ENCODE results near the gene PTCD1. TPM values are rescaled to one million over a fixed set of nuclear protein-coding genes. Genes with fewer than 3 reads are reported as not detected.

The PTCD1 gene
- total and polyA plus RNA-seq, 10 donors: 2.1 to 17.5 (median 5.3) TPM

DNA sequence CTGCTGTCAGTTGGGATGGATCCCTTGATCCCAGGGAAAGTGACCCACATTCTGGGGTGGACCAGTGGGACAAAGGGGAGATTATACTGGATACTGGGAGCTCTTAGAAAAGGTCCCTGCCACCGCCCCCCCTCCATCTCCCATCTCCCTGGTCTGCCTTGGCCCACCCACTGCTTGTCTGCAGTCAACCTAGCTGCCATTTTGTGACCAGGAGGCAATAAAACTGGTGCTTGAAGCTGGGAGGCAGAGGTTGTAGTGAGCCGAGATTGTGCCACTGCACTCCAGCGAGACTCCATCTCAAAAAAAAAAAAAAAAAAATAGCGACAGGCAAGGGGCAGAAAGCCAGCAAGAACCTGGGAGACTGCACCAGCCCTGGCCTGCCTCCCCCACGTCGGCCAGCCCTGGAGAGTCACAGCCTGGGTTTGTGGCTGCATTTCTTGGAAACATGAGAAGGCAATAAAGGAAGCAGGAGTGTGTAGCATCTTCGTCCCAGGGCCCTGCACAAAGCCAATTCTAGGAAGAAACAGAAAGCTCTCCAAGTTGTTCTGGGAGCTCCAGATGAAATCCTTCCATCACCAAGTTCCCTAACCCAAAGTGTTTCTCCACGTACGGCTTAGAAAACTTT lies 68.7 kb downstream of the PTCD1 start:
- Histone ChIP-seq H3K4me3 (no peak overlapping the region), H3K9me3 (no peaks in the 10 kb centered on the region), H3K27ac (no peak overlapping the region), H3K4me1 (peaks cover 4 to 32% (median 13%) of the 10 kb centered on the region in 6 donors), H3K36me3 (peaks cover 3 to 45% (median 25%) of the 10 kb centered on the region in 6 donors), H3K27me3 (replicated peaks in 1 of 7) (no peaks in the 10 kb centered on the region)
- WGBS, 5 donors: 66 to 80% (median 73%) methylated on average over 8 to 9 of the region's 9 CpGs
- intact Hi-C loops (cut with DNase I; ENCODE audit: low total_unique reads): loop anchor here (5.0 kb wide), 1 partner anchor 37 kb away; the partner anchor contains the start of genes BUD31 and PDAP1
- TF ChIP-seq POLR2AphosphoS5 (IDR thresholded peaks at IDR 0.05): no peak
- DNase-seq: no peak

DNA sequence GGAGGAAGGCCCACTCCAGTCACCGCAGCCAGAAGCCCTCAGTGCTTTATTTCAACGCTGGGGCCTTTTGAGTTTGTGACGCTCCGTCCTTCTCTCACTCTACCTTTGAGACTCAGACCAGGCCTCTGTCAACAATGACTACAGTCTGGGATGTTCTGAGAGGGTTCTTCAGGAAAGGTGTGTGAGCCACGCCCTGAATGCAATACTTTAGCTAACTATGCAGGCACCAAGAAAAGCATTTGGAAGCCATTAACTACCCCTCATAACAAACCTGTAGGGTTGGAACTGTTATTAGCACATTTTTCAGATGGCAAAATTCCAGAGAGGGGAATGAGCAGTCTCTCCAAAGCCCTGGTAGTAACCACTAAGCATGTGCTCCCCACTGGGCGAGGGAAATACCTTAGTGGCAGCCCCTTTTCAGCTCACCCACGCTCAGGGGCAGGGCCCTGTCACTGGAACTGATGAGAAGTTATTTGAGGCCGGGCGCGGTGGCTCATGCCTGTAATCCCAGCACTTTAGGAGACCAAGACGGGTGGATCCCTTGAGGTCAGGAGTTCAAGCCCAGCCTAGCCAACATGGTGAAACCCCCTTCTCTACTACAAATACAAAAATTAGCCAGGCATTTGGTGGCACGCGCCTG lies 69.7 kb downstream of the PTCD1 start:
- Histone ChIP-seq H3K27ac (no peak overlapping the region), H3K36me3 (peaks cover 3 to 55% (median 35%) of the 10 kb centered on the region in 6 donors), H3K9me3 (no peaks in the 10 kb centered on the region), H3K27me3 (replicated peaks in 1 of 7) (no peaks in the 10 kb centered on the region), H3K4me3 (no peak overlapping the region), H3K4me1 (peaks cover 2 to 27% (median 11%) of the 10 kb centered on the region in 6 donors)
- intact Hi-C loops (cut with DNase I; ENCODE audit: low total_unique reads): no loop called here
- 92 to 95% (median 94%) methylated on average over 13 of the region's 13 CpGs for WGBS, 5 donors
- no peak for DNase-seq
- TF ChIP-seq POLR2A (IDR thresholded peaks at IDR 0.05): no peak
- TF ChIP-seq POLR2AphosphoS5 (IDR thresholded peaks at IDR 0.05): no peak
- TF ChIP-seq, protein P1, sequence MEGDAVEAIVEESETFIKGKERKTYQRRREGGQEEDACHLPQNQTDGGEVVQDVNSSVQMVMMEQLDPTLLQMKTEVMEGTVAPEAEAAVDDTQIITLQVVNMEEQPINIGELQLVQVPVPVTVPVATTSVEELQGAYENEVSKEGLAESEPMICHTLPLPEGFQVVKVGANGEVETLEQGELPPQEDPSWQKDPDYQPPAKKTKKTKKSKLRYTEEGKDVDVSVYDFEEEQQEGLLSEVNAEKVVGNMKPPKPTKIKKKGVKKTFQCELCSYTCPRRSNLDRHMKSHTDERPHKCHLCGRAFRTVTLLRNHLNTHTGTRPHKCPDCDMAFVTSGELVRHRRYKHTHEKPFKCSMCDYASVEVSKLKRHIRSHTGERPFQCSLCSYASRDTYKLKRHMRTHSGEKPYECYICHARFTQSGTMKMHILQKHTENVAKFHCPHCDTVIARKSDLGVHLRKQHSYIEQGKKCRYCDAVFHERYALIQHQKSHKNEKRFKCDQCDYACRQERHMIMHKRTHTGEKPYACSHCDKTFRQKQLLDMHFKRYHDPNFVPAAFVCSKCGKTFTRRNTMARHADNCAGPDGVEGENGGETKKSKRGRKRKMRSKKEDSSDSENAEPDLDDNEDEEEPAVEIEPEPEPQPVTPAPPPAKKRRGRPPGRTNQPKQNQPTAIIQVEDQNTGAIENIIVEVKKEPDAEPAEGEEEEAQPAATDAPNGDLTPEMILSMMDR (IDR thresholded peaks at IDR 0.05 in 8 of 11, conservative IDR thresholded peaks at IDR 0.05 in 3 of 11): no peak

Other genes starting within 250 kb of the PTCD1 start
- gene KPNA7, start 230.7 kb downstream of the PTCD1 start, total RNA-seq: not detected
- not detected for gene KPNA7, start 230.7 kb downstream of the PTCD1 start, polyA plus RNA-seq
- gene MYH16, start 166.0 kb downstream of the PTCD1 start, total RNA-seq: not detected
- gene MYH16, start 166.0 kb downstream of the PTCD1 start, polyA plus RNA-seq: not detected
- 100 to 1,000 TPM in 2 of 7 donors, 10 to 100 TPM in 5; 64.5 to 105 (median 91.6) TPM for gene ARPC1A, start 112.9 kb downstream of the PTCD1 start, total RNA-seq
- 100 to 1,000 TPM in 1 of 3 donors, 10 to 100 TPM in 2; 65.5 to 124 (median 71.7) TPM for gene ARPC1A, start 112.9 kb downstream of the PTCD1 start, polyA plus RNA-seq
- 100 to 1,000 TPM; 302 to 758 (median 363) TPM for gene ARPC1B, start 64.1 kb downstream of the PTCD1 start, total RNA-seq
- gene ARPC1B, start 64.1 kb downstream of the PTCD1 start, polyA plus RNA-seq: 100 to 1,000 TPM; 348 to 537 (median 472) TPM
- 10 to 100 TPM; 28.1 to 57.2 (median 52.8) TPM for gene PDAP1, start 30.2 kb downstream of the PTCD1 start, total RNA-seq
- gene PDAP1, start 30.2 kb downstream of the PTCD1 start, polyA plus RNA-seq: 100 to 1,000 TPM in 2 of 3 donors, 10 to 100 TPM in 1; 83.4 to 117 (median 108) TPM
- gene BUD31, start 29.8 kb downstream of the PTCD1 start, total RNA-seq: 10 to 100 TPM; 48.4 to 72.7 (median 65.7) TPM
- gene BUD31, start 29.8 kb downstream of the PTCD1 start, polyA plus RNA-seq: 100 to 1,000 TPM in 2 of 3 donors, 10 to 100 TPM in 1; 98.7 to 124 (median 112) TPM
- 10 to 100 TPM; 29.9 to 40.3 (median 35.1) TPM for gene CPSF4, start 145 bp upstream of the PTCD1 start, total RNA-seq
- gene CPSF4, start 145 bp upstream of the PTCD1 start, polyA plus RNA-seq: 10 to 100 TPM; 28.7 to 49.6 (median 46.7) TPM
- gene ATP5MF, start 27.4 kb upstream of the PTCD1 start, total RNA-seq: 100 to 1,000 TPM; 129 to 348 (median 166) TPM
- 100 to 1,000 TPM; 689 to 920 (median 827) TPM for gene ATP5MF, start 27.4 kb upstream of the PTCD1 start, polyA plus RNA-seq
- gene ZNF789, start 34.1 kb upstream of the PTCD1 start, total RNA-seq: 10 to 100 TPM in 6 of 7 donors, 1 to 10 TPM in 1; 8.9 to 21.1 (median 13.6) TPM
- 10 to 100 TPM; 10.7 to 22.5 (median 13.6) TPM for gene ZNF789, start 34.1 kb upstream of the PTCD1 start, polyA plus RNA-seq
- gene ZNF394, start 61.5 kb upstream of the PTCD1 start, total RNA-seq: 10 to 100 TPM; 46.3 to 96.2 (median 52.0) TPM
- 10 to 100 TPM; 25.8 to 37.5 (median 32.3) TPM for gene ZNF394, start 61.5 kb upstream of the PTCD1 start, polyA plus RNA-seq
- gene ZKSCAN5, start 65.9 kb upstream of the PTCD1 start, total RNA-seq: 10 to 100 TPM in 3 of 7 donors, 1 to 10 TPM in 4; 7.5 to 12.2 (median 9.2) TPM
- gene ZKSCAN5, start 65.9 kb upstream of the PTCD1 start, polyA plus RNA-seq: 1 to 10 TPM; 2.9 to 3.6 (median 3.0) TPM
- gene FAM200A, start 113.3 kb upstream of the PTCD1 start, total RNA-seq: 1 to 10 TPM; 5.3 to 9.2 (median 6.1) TPM
- gene FAM200A, start 113.3 kb upstream of the PTCD1 start, polyA plus RNA-seq: 1 to 10 TPM; 4.9 to 5.5 (median 5.0) TPM
- 100 to 1,000 TPM in 3 of 7 donors, 10 to 100 TPM in 4; 70.9 to 176 (median 98.2) TPM for gene ZNF655, start 119.8 kb upstream of the PTCD1 start, total RNA-seq
- 10 to 100 TPM; 34.5 to 56.1 (median 49.8) TPM for gene ZNF655, start 119.8 kb upstream of the PTCD1 start, polyA plus RNA-seq
- gene TMEM225B, start 159.5 kb upstream of the PTCD1 start, total RNA-seq: 1 to 10 TPM in 2 of 7 donors, under 1 TPM in 3, not detected in 2; 0.43 to 1.4 (median 0.77) TPM
- 1 to 10 TPM in 2 of 3 donors, under 1 TPM in 1; 0.91 to 1.6 (median 1.3) TPM for gene TMEM225B, start 159.5 kb upstream of the PTCD1 start, polyA plus RNA-seq
- 10 to 100 TPM; 18.7 to 30.8 (median 26.4) TPM for gene ZSCAN25, start 178.1 kb upstream of the PTCD1 start, total RNA-seq
- gene ZSCAN25, start 178.1 kb upstream of the PTCD1 start, polyA plus RNA-seq: 1 to 10 TPM; 3.8 to 7.2 (median 4.2) TPM
- gene CYP3A5, start 241.2 kb upstream of the PTCD1 start, total RNA-seq: not detected
- under 1 TPM in 2 of 3 donors, not detected in 1; 0.09 to 0.10 TPM for gene CYP3A5, start 241.2 kb upstream of the PTCD1 start, polyA plus RNA-seq

Data from spleen (tissue), 11 donors.